ENCODE data around the gene RET. TPM values are rescaled to one million over a fixed set of nuclear protein-coding genes. Genes with fewer than 3 reads are reported as not detected.

Gene RET
- total RNA-seq, 1 donor from 2014 or later, result 2.2 TPM

DNA sequence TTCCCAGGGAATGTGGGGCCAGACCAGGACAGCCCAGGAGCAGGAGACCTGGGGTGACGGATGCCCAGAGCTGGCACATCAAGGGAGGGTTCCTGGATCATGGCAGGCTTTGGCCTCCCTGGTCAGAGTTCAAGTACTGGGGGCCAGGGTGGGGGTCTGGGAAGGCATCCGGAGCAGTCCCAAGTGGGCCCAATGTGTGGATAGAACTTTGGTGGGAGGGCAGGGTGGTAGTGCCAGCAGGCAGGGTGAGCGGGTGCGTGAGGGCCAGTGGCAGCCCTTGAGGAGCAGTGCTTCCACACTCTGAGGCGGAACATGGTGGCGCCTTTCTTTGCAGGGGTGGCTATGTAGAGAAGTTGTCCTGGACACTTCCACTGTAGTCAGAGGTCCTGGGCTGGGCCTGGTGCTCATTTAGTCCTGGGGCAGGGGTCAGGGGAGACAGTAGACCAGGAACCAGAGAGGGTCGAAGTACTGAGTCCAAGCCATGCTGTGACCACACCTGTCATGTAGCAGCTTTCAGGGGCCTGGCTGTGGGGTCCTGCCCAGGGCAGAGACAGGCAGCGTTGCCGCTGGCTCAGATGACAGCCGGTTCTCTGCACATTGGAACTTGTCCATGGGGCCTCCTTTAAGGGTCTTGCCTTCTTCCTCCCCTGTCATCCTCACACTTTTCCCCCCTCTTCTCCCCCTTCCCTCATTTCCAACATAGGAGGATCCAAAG is 39.2 kb downstream of the RET start:
- no peak overlapping the region for H3K27ac Mint-ChIP-seq
- H3K27me3 Mint-ChIP-seq (ENCODE audit: low read depth), result peaks cover 4% of the 10 kb centered on the region
- no peaks in the 10 kb centered on the region for H3K36me3 Mint-ChIP-seq
- no peaks in the 10 kb centered on the region for H3K9me3 Mint-ChIP-seq
- TF ChIP-seq, protein P1, sequence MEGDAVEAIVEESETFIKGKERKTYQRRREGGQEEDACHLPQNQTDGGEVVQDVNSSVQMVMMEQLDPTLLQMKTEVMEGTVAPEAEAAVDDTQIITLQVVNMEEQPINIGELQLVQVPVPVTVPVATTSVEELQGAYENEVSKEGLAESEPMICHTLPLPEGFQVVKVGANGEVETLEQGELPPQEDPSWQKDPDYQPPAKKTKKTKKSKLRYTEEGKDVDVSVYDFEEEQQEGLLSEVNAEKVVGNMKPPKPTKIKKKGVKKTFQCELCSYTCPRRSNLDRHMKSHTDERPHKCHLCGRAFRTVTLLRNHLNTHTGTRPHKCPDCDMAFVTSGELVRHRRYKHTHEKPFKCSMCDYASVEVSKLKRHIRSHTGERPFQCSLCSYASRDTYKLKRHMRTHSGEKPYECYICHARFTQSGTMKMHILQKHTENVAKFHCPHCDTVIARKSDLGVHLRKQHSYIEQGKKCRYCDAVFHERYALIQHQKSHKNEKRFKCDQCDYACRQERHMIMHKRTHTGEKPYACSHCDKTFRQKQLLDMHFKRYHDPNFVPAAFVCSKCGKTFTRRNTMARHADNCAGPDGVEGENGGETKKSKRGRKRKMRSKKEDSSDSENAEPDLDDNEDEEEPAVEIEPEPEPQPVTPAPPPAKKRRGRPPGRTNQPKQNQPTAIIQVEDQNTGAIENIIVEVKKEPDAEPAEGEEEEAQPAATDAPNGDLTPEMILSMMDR (IDR thresholded peaks at IDR 0.05; ENCODE audit: unreplicated experiment), result no peak
- H3K4me1 Mint-ChIP-seq, result no peaks in the 10 kb centered on the region
- no peak overlapping the region for H3K4me3 Mint-ChIP-seq
- no peak for DNase-seq (ENCODE audit: low spot score in 2 of 2, unreplicated experiment in 2 of 2)

- no peak for DNase-seq (ENCODE audit: low spot score in 2 of 2, unreplicated experiment in 2 of 2)
Observed at GRCh38 chr10:43116596-43116995, 39.7 kb downstream of the RET start.

GRCh38 chr10:43117031-43117776 is 40.3 kb downstream of the RET start:
- TF ChIP-seq, protein P1 (IDR thresholded peaks at IDR 0.05; ENCODE audit: unreplicated experiment), result no peak
- H3K9me3 Mint-ChIP-seq, result no peaks in the 10 kb centered on the region
- H3K4me3 Mint-ChIP-seq, result no peak overlapping the region
- H3K27me3 Mint-ChIP-seq (ENCODE audit: low read depth), result peaks cover 4% of the 10 kb centered on the region
- no peak for DNase-seq (ENCODE audit: low spot score in 2 of 2, unreplicated experiment in 2 of 2)
- no peaks in the 10 kb centered on the region for H3K36me3 Mint-ChIP-seq
- H3K27ac Mint-ChIP-seq, result no peak overlapping the region
- H3K4me1 Mint-ChIP-seq, result no peaks in the 10 kb centered on the region

More at GRCh38 chr10:43116596-43116995, 39.7 kb downstream of the RET start:
- Mint-ChIP-seq H3K27me3 (ENCODE audit: low read depth) (peaks cover 4% of the 10 kb centered on the region), H3K27ac (no peak overlapping the region), H3K9me3 (no peaks in the 10 kb centered on the region), H3K36me3 (no peaks in the 10 kb centered on the region), H3K4me1 (no peaks in the 10 kb centered on the region), H3K4me3 (no peak overlapping the region)
- TF ChIP-seq, protein P1 (IDR thresholded peaks at IDR 0.05; ENCODE audit: unreplicated experiment), result no peak

- H3K27ac Mint-ChIP-seq, result no peak overlapping the region
- H3K36me3 Mint-ChIP-seq, result no peaks in the 10 kb centered on the region
- peaks cover 6% of the 10 kb centered on the region for H3K27me3 Mint-ChIP-seq (ENCODE audit: low read depth)
- no peaks in the 10 kb centered on the region for H3K9me3 Mint-ChIP-seq
- TF ChIP-seq, protein P1 (IDR thresholded peaks at IDR 0.05; ENCODE audit: unreplicated experiment), result no peak
- no peak overlapping the region for H3K4me3 Mint-ChIP-seq
- H3K4me1 Mint-ChIP-seq, result no peaks in the 10 kb centered on the region
- no peak for DNase-seq (ENCODE audit: low spot score in 2 of 2, unreplicated experiment in 2 of 2)
Observed at GRCh38 chr10:43117777-43118583, 41.1 kb downstream of the RET start.

DNA sequence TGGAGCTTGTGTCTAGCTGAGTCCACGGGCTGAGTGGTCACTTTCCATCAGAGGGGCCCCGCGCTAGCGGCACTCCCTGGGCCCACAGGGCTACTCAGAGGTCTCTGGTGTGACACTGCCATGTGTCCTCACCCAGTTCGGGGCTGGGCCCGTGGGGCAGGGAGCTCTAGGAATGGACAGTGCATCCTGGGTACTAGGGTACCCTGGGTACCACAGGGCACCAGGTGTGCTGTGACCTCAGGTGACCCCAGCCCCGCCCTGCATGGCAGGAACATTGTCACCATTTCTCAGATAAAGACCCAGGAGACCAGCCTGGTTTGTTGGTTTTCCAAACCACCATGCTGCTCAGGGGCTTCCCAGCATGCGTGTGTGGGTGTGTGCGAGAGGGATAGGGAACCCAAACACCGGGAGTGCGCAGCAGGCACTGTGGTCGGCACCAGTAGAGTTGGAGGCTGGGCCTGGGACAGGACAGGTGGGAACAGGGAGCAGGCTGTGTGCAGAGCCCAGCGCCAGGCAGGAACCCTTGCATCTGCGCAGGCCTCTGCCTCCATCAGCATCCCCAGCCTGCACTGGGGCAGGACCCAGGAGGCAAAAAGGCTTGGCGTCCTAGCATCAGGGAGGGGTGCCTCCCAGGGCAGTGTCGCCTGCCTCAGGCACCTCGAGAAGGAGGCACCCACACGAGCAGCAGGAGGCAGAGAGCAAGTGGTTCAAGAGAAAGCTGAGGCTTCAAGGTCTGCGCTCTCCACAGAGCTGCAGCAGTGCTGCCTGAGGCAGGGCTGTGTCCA is 42.0 kb downstream of the RET start:
- no peak overlapping the region for H3K4me3 Mint-ChIP-seq
- no peaks in the 10 kb centered on the region for H3K36me3 Mint-ChIP-seq
- TF ChIP-seq, protein P1 (IDR thresholded peaks at IDR 0.05; ENCODE audit: unreplicated experiment), result no peak
- H3K27ac Mint-ChIP-seq, result no peak overlapping the region
- DNase-seq (ENCODE audit: low spot score in 2 of 2, unreplicated experiment in 2 of 2), result no peak
- peaks cover 6% of the 10 kb centered on the region for H3K27me3 Mint-ChIP-seq (ENCODE audit: low read depth)
- H3K9me3 Mint-ChIP-seq, result no peaks in the 10 kb centered on the region
- no peaks in the 10 kb centered on the region for H3K4me1 Mint-ChIP-seq

All from mesothelial cell of epicardium (in vitro differentiated cells).